ENCODE data around the gene DOK3.

DNA sequence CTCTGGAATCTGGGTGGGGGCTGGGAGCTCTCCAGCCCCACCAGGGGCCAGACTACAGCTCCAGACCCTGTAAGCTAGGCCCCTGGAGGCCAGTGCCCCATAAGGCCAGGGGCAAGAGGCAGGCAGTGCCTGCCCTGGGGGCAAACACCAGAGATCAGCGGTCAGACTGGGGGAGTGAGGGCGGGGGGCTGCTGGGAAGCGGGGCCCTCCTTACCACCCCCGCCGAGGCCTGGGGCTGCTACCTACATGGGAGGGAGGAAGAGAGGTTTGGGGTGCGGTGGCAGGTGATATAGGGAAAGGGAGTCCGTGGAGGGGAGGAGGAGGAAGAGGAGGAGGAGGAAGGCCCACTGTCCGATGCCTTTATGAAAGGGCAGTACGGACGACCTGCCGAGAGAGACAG lies 50.3 kb downstream of the DOK3 start:
- TF ChIP-seq, protein P1, sequence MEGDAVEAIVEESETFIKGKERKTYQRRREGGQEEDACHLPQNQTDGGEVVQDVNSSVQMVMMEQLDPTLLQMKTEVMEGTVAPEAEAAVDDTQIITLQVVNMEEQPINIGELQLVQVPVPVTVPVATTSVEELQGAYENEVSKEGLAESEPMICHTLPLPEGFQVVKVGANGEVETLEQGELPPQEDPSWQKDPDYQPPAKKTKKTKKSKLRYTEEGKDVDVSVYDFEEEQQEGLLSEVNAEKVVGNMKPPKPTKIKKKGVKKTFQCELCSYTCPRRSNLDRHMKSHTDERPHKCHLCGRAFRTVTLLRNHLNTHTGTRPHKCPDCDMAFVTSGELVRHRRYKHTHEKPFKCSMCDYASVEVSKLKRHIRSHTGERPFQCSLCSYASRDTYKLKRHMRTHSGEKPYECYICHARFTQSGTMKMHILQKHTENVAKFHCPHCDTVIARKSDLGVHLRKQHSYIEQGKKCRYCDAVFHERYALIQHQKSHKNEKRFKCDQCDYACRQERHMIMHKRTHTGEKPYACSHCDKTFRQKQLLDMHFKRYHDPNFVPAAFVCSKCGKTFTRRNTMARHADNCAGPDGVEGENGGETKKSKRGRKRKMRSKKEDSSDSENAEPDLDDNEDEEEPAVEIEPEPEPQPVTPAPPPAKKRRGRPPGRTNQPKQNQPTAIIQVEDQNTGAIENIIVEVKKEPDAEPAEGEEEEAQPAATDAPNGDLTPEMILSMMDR (IDR thresholded peaks at IDR 0.05; ENCODE audit: poor library complexity, severe bottlenecking): no peak
- TF ChIP-seq EZH2 (IDR thresholded peaks at IDR 0.05; ENCODE audit: borderline replicate concordance, insufficient read depth, low read length, poor library complexity, severe bottlenecking) (no peak), POLR2AphosphoS5 (IDR thresholded peaks at IDR 0.05) (no peak), RAD21 (conservative IDR thresholded peaks at IDR 0.05) (no peak), MXI1 (conservative IDR thresholded peaks at IDR 0.05; ENCODE audit: poor library complexity, severe bottlenecking) (no peak)
- TF ChIP-seq, protein P2, sequence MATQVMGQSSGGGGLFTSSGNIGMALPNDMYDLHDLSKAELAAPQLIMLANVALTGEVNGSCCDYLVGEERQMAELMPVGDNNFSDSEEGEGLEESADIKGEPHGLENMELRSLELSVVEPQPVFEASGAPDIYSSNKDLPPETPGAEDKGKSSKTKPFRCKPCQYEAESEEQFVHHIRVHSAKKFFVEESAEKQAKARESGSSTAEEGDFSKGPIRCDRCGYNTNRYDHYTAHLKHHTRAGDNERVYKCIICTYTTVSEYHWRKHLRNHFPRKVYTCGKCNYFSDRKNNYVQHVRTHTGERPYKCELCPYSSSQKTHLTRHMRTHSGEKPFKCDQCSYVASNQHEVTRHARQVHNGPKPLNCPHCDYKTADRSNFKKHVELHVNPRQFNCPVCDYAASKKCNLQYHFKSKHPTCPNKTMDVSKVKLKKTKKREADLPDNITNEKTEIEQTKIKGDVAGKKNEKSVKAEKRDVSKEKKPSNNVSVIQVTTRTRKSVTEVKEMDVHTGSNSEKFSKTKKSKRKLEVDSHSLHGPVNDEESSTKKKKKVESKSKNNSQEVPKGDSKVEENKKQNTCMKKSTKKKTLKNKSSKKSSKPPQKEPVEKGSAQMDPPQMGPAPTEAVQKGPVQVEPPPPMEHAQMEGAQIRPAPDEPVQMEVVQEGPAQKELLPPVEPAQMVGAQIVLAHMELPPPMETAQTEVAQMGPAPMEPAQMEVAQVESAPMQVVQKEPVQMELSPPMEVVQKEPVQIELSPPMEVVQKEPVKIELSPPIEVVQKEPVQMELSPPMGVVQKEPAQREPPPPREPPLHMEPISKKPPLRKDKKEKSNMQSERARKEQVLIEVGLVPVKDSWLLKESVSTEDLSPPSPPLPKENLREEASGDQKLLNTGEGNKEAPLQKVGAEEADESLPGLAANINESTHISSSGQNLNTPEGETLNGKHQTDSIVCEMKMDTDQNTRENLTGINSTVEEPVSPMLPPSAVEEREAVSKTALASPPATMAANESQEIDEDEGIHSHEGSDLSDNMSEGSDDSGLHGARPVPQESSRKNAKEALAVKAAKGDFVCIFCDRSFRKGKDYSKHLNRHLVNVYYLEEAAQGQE (IDR thresholded peaks at IDR 0.05; ENCODE audit: borderline replicate concordance): no peak

All from neural cell (in vitro differentiated cells).